MM.1S (cell line): Measurements from ENCODE around the gene TMC6.

Source experiments
- DNase-seq: peaks from one replicate; pipeline ENCODE4 v3.0.0-alpha.2; 2015
- H2AFZ ChIP-seq: fragments of 300-600 bp; sonication (generic); 2 replicates; pipeline ENCODE4 v1.6.0; 2016; ENCODE audit warnings: antibody characterized with exemption, low read length
- H3F3A ChIP-seq: fragments of 300-600 bp; sonication (generic); 2 replicates; pipeline ENCODE4 v1.6.1; 2016; ENCODE audit warnings: mild to moderate bottlenecking, antibody characterized with exemption, low read length, moderate library complexity, mixed read lengths; ENCODE audit not compliant: insufficient read depth
- H3K27ac ChIP-seq: fragments of 300-600 bp; sonication (generic); 2 replicates; pipeline ENCODE4 v1.5.1; 2016; ENCODE audit warnings: mild to moderate bottlenecking, low read length
- H3K27me3 ChIP-seq: fragments of 300-600 bp; sonication (generic); replicated peaks from 2 replicates; pipeline ENCODE4 v1.6.0; 2016; ENCODE audit warnings: low read length; ENCODE audit not compliant: insufficient read depth
- H3K36me3 ChIP-seq: fragments of 300-600 bp; sonication (generic); replicated peaks from 2 replicates; pipeline ENCODE4 v1.6.1; 2016; ENCODE audit warnings: mild to moderate bottlenecking, low read length, mixed read lengths; ENCODE audit not compliant: insufficient read depth
- H3K4me1 ChIP-seq: fragments of 300-600 bp; sonication (generic); 2 replicates; pipeline ENCODE4 v1.6.1; 2016; ENCODE audit warnings: low read length, mixed read lengths
- H3K4me2 ChIP-seq: fragments of 300-600 bp; sonication (generic); 2 replicates; pipeline ENCODE4 v1.6.0; 2016; ENCODE audit warnings: low read depth, low read length
- H3K4me3 ChIP-seq: fragments of 300-600 bp; sonication (generic); 2 replicates; pipeline ENCODE4 v1.5.1; 2016; ENCODE audit warnings: low read length, mixed read lengths
- H3K79me2 ChIP-seq: fragments of 300-600 bp; sonication (generic); 2 replicates; pipeline ENCODE4 v1.6.1; 2016; ENCODE audit warnings: mixed run types, low read length, mixed read lengths
- H3K9ac ChIP-seq: fragments of 300-600 bp; sonication (generic); 2 replicates; pipeline ENCODE4 v1.6.1; 2016; ENCODE audit warnings: low read length, mixed read lengths
- H3K9me2 ChIP-seq: fragments of 300-600 bp; sonication (generic); replicated peaks from 2 replicates; pipeline ENCODE4 v1.6.1; 2016; ENCODE audit warnings: mild to moderate bottlenecking, low read length, mixed read lengths; ENCODE audit not compliant: insufficient read depth
- H3K9me3 ChIP-seq: fragments of 300-600 bp; sonication (generic); replicated peaks from 2 replicates; pipeline ENCODE4 v1.6.1; 2016; ENCODE audit warnings: mild to moderate bottlenecking, low read length, mixed read lengths; ENCODE audit not compliant: insufficient read depth
- H4K20me1 ChIP-seq: fragments of 300-600 bp; sonication (generic); 2 replicates; pipeline ENCODE4 v1.6.1; 2016; ENCODE audit warnings: mild to moderate bottlenecking, low read length, moderate library complexity, mixed read lengths; ENCODE audit not compliant: insufficient read depth
- EZH2 ChIP-seq: fragments of 300-600 bp; sonication (generic); optimal IDR thresholded peaks from 2 replicates; pipeline ENCODE3; 2017; ENCODE audit warnings: low read depth, mild to moderate bottlenecking, antibody characterized with exemption, low read length, mixed read lengths
- EZH2phosphoT487 ChIP-seq: fragments of 300-600 bp; sonication (generic); IDR thresholded peaks from 2 replicates; pipeline ENCODE4 v1.6.1; 2018; ENCODE audit warnings: antibody characterized with exemption, low read length
- TF ChIP-seq, protein P1 (sequence below): fragments of 300-600 bp; sonication (generic); IDR thresholded peaks from 2 replicates; pipeline ENCODE4 v1.5.1; 2016; ENCODE audit warnings: antibody characterized with exemption, low read length, mixed read lengths

The TMC6 gene

GRCh38 chr17:78168903-78169793, 40.6 kb upstream of the TMC6 start:
- Histone ChIP-seq H3K9me3 (no peaks in the 10 kb centered on the region), H3K27ac (peak overlapping the region; percentile 82), H3K4me2 (peak overlapping the region; percentile 98), H3K4me1 (peaks cover 52% of the 10 kb centered on the region), H3K4me3 (peak overlapping the region; percentile 81), H3K79me2 (peaks cover 36% of the 10 kb centered on the region), H3K27me3 (no peaks in the 10 kb centered on the region), H2AFZ (no peak overlapping the region), H4K20me1 (no peaks in the 10 kb centered on the region), H3K9ac (peak overlapping the region; percentile 93), H3K9me2 (no peaks in the 10 kb centered on the region), H3K36me3 (no peaks in the 10 kb centered on the region), H3F3A (peaks cover 50% of the 10 kb centered on the region)
- DNase-seq = peak; percentile 63
- TF ChIP-seq EZH2phosphoT487 (no peak), EZH2 (no peak)
- TF ChIP-seq, protein P1, sequence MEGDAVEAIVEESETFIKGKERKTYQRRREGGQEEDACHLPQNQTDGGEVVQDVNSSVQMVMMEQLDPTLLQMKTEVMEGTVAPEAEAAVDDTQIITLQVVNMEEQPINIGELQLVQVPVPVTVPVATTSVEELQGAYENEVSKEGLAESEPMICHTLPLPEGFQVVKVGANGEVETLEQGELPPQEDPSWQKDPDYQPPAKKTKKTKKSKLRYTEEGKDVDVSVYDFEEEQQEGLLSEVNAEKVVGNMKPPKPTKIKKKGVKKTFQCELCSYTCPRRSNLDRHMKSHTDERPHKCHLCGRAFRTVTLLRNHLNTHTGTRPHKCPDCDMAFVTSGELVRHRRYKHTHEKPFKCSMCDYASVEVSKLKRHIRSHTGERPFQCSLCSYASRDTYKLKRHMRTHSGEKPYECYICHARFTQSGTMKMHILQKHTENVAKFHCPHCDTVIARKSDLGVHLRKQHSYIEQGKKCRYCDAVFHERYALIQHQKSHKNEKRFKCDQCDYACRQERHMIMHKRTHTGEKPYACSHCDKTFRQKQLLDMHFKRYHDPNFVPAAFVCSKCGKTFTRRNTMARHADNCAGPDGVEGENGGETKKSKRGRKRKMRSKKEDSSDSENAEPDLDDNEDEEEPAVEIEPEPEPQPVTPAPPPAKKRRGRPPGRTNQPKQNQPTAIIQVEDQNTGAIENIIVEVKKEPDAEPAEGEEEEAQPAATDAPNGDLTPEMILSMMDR = no peak

- H3K79me2 ChIP-seq = peaks cover 36% of the 10 kb centered on the region
- peak; percentile 91 for DNase-seq
- peak within 1 kb of the TSS; percentile 93 for H3K9ac ChIP-seq
- TF ChIP-seq EZH2 (no peak), EZH2phosphoT487 (no peak)
- TF ChIP-seq, protein P1 = no peak
- no peaks in the 10 kb centered on the region for H4K20me1 ChIP-seq
- H3K27me3 ChIP-seq = no peaks in the 10 kb centered on the region
- peak within 1 kb of the TSS; percentile 7; the same call in 1 of the 2 replicates for H2AFZ ChIP-seq
- no peaks in the 10 kb centered on the region for H3K9me3 ChIP-seq
- H3K27ac ChIP-seq = peak within 1 kb of the TSS; percentile 82
- peaks cover 45% of the 10 kb centered on the region for H3K4me1 ChIP-seq
- H3K36me3 ChIP-seq = no peaks in the 10 kb centered on the region
- H3K4me2 ChIP-seq = peak within 1 kb of the TSS; percentile 98
- H3F3A ChIP-seq = peaks cover 42% of the 10 kb centered on the region
- H3K9me2 ChIP-seq = no peaks in the 10 kb centered on the region
- H3K4me3 ChIP-seq = peak within 1 kb of the TSS; percentile 81
Observed at GRCh38 chr17:78168242-78168902, 39.8 kb upstream of the TMC6 start, which contains the start of gene SYNGR2. Gene SYNGR2 (plus strand): TSS chr17:78168581. CDS start chr17:78168617, 36 bp downstream.

GRCh38 chr17:78166416-78166815, 37.9 kb upstream of the TMC6 start:
- no peak overlapping the region for H3K4me2 ChIP-seq
- peaks cover 23% of the 10 kb centered on the region for H3F3A ChIP-seq
- TF ChIP-seq, protein P1 = no peak
- TF ChIP-seq EZH2phosphoT487 (no peak), EZH2 (no peak)
- H3K36me3 ChIP-seq = no peaks in the 10 kb centered on the region
- no peaks in the 10 kb centered on the region for H3K27me3 ChIP-seq
- no peak overlapping the region for H3K4me3 ChIP-seq
- H3K4me1 ChIP-seq = peaks cover 25% of the 10 kb centered on the region
- no peak overlapping the region for H2AFZ ChIP-seq
- DNase-seq = peak; percentile 52
- no peak overlapping the region for H3K27ac ChIP-seq
- H3K9ac ChIP-seq = no peak overlapping the region
- peaks cover 32% of the 10 kb centered on the region for H3K79me2 ChIP-seq
- no peaks in the 10 kb centered on the region for H4K20me1 ChIP-seq
- H3K9me2 ChIP-seq = no peaks in the 10 kb centered on the region
- no peaks in the 10 kb centered on the region for H3K9me3 ChIP-seq
